ENCODE results near the gene ABCD4. TPM values are rescaled to one million over a fixed set of nuclear protein-coding genes. Genes with fewer than 3 reads are reported as not detected.

Gene ABCD4
- total RNA-seq, 1 experiment from 2014 or later: 46.7 TPM

GRCh38 chr14:74309125-74310022 is 6.6 kb upstream of the ABCD4 start:
- intact Hi-C loops (cut with micrococcal nuclease; ENCODE audit: unreplicated experiment): no loop called here
- no peaks in the 10 kb centered on the region for H3K4me1 ChIP-seq (ENCODE audit: insufficient read depth, low read length, poor library complexity, severe bottlenecking)
- BruUV-seq (replicated peaks): no TSS peak
- no peak overlapping the region for H3K27ac ChIP-seq (ENCODE audit: low read depth, low read length, poor library complexity, severe bottlenecking)
- ChIA-PET CTCF (interaction anchor here (0.5 kb wide), 1 partner anchor 42 kb away, joined by 16 read pairs; no protein-coding TSS in a partner anchor), POLR2A (ENCODE audit: low non-redundant PET) (no interaction called here)
- TF ChIP-seq EZH2 (IDR thresholded peaks at IDR 0.05; ENCODE audit: borderline replicate concordance, low read depth, low read length, poor library complexity, severe bottlenecking): no peak
- TF ChIP-seq, protein P1, sequence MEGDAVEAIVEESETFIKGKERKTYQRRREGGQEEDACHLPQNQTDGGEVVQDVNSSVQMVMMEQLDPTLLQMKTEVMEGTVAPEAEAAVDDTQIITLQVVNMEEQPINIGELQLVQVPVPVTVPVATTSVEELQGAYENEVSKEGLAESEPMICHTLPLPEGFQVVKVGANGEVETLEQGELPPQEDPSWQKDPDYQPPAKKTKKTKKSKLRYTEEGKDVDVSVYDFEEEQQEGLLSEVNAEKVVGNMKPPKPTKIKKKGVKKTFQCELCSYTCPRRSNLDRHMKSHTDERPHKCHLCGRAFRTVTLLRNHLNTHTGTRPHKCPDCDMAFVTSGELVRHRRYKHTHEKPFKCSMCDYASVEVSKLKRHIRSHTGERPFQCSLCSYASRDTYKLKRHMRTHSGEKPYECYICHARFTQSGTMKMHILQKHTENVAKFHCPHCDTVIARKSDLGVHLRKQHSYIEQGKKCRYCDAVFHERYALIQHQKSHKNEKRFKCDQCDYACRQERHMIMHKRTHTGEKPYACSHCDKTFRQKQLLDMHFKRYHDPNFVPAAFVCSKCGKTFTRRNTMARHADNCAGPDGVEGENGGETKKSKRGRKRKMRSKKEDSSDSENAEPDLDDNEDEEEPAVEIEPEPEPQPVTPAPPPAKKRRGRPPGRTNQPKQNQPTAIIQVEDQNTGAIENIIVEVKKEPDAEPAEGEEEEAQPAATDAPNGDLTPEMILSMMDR (conservative IDR thresholded peaks at IDR 0.05; ENCODE audit: low read depth, low read length): no peak
- no peaks in the 10 kb centered on the region for H3K36me3 ChIP-seq (ENCODE audit: insufficient read depth, low read length, poor library complexity, severe bottlenecking)
- H3K9me3 ChIP-seq (ENCODE audit: low read depth, low read length, poor library complexity, severe bottlenecking): no peaks in the 10 kb centered on the region
- H3K4me3 ChIP-seq (ENCODE audit: low read depth, low read length, poor library complexity, severe bottlenecking): no peak overlapping the region
- no peaks in the 10 kb centered on the region for H3K27me3 ChIP-seq (replicated peaks; ENCODE audit: insufficient read depth, low read depth, low read length, poor library complexity)
- DNase-seq (ENCODE audit: low spot score): no peak

DNA sequence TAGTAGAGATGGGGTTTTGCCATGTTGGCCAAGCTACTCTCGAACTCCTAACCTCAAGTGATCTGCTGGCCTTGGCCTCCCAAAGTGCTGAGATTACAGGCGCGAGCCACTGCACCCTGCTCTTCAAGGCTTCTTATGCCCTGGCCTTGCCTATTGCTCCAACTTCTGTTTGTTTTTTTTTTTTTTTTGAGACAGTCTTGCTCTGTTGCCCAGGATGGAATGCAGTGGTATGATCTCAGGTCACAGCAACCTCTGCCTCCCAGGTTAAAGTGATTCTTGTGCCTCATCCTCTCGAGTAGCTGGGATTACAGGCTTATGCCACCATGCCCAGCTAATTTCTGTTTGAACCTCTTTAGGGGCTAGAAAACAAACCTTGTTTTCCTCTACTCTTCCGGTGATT is 6.0 kb upstream of the ABCD4 start:
- no peak overlapping the region for H3K27ac ChIP-seq (ENCODE audit: low read depth, low read length, poor library complexity, severe bottlenecking)
- POLR2A ChIA-PET (ENCODE audit: low non-redundant PET): interaction anchor here (0.7 kb wide), 1 partner anchor 790 kb away, joined by 9 read pairs; no protein-coding TSS in a partner anchor
- intact Hi-C loops (cut with micrococcal nuclease; ENCODE audit: unreplicated experiment): no loop called here
- DNase-seq (ENCODE audit: low spot score): no peak
- H3K9me3 ChIP-seq (ENCODE audit: low read depth, low read length, poor library complexity, severe bottlenecking): no peaks in the 10 kb centered on the region
- H3K27me3 ChIP-seq (replicated peaks; ENCODE audit: insufficient read depth, low read depth, low read length, poor library complexity): no peaks in the 10 kb centered on the region
- TF ChIP-seq EZH2 (IDR thresholded peaks at IDR 0.05; ENCODE audit: borderline replicate concordance, low read depth, low read length, poor library complexity, severe bottlenecking): no peak
- TF ChIP-seq, protein P1 (conservative IDR thresholded peaks at IDR 0.05; ENCODE audit: low read depth, low read length): no peak
- H3K36me3 ChIP-seq (ENCODE audit: insufficient read depth, low read length, poor library complexity, severe bottlenecking): no peaks in the 10 kb centered on the region
- CTCF ChIA-PET: interaction anchor here (0.5 kb wide), 1 partner anchor 42 kb away, joined by 16 read pairs; no protein-coding TSS in a partner anchor
- no peak overlapping the region for H3K4me3 ChIP-seq (ENCODE audit: low read depth, low read length, poor library complexity, severe bottlenecking)
- no TSS peak for BruUV-seq (replicated peaks)
- no peaks in the 10 kb centered on the region for H3K4me1 ChIP-seq (ENCODE audit: insufficient read depth, low read length, poor library complexity, severe bottlenecking)

DNA sequence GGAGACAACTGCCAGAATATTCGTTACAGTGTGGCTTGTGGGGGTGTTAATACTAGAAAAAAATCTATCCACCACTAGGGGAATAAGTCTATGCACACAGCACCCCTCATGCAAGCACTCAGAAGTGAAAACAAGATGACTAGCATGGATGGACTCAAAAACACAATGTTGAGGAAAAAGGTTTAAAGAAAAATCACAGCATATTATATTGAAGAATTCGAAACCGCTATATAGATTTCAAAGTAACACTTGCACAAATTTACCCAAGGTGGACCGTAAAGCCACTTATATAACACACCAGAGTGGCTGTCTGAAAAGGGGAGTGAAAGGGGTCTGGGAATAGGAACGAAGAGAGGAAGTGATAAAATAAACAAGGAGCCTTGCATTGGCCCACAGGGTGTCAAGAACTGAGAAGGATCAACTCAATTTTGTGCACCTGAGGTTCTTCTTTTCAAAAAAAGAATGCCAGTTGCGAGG is 544 bp downstream of the ABCD4 start:
- H3K36me3 ChIP-seq (ENCODE audit: insufficient read depth, low read length, poor library complexity, severe bottlenecking): peaks cover 4% of the 10 kb centered on the region
- ChIA-PET CTCF (no interaction called here), POLR2A (ENCODE audit: low non-redundant PET) (no interaction called here)
- TF ChIP-seq, protein P1 (conservative IDR thresholded peaks at IDR 0.05; ENCODE audit: low read depth, low read length): peak; percentile 57; the same call in 1 of the 2 replicates
- TF ChIP-seq EZH2 (IDR thresholded peaks at IDR 0.05; ENCODE audit: borderline replicate concordance, low read depth, low read length, poor library complexity, severe bottlenecking): no peak
- peak overlapping the region; percentile 81 for H3K27ac ChIP-seq (ENCODE audit: low read depth, low read length, poor library complexity, severe bottlenecking)
- peaks cover 5% of the 10 kb centered on the region for H3K4me1 ChIP-seq (ENCODE audit: insufficient read depth, low read length, poor library complexity, severe bottlenecking)
- intact Hi-C loops (cut with micrococcal nuclease; ENCODE audit: unreplicated experiment): no loop called here
- no TSS peak for BruUV-seq (replicated peaks)
- peak overlapping the region; percentile 83 for H3K4me3 ChIP-seq (ENCODE audit: low read depth, low read length, poor library complexity, severe bottlenecking)
- H3K27me3 ChIP-seq (replicated peaks; ENCODE audit: insufficient read depth, low read depth, low read length, poor library complexity): no peaks in the 10 kb centered on the region
- peak; percentile 70 for DNase-seq (ENCODE audit: low spot score)
- no peaks in the 10 kb centered on the region for H3K9me3 ChIP-seq (ENCODE audit: low read depth, low read length, poor library complexity, severe bottlenecking)

Data from A673 (cell line).